GM12878 (cell line): ENCODE data around the gene NPM1. TPM values are rescaled to one million over a fixed set of nuclear protein-coding genes. Genes with fewer than 3 reads are reported as not detected.
A peak's percentile ranks its signal among the peaks of the same experiment; 100 is the strongest.

Experiments
- ATF7 ChIP-seq: fragments of 450-650 bp; IDR thresholded peaks from 2 replicates; pipeline ENCODE4 v1.6.1; 2016; ENCODE audit warnings: low read depth, mild to moderate bottlenecking
- CBFB ChIP-seq: IDR thresholded peaks from 2 replicates; pipeline ENCODE4 v1.6.1; 2016; ENCODE audit warnings: antibody characterized with exemption, low read depth
- CBX3 ChIP-seq: fragments of 200-600 bp; sonication (generic); IDR thresholded peaks from 2 replicates; pipeline ENCODE4 v1.6.1; 2016; ENCODE audit warnings: low read depth, borderline replicate concordance
- CEBPB ChIP-seq, 2 experiments: fragments of 150-350 bp in 1 of 2; IDR thresholded peaks; 2 replicates each; pipeline ENCODE4 v1.6.1; 2012 to 2014; ENCODE audit warnings: low read depth in 2 of 2, low read length in 2 of 2, borderline replicate concordance in 1 of 2, inconsistent platforms in 1 of 2
- CHD1 ChIP-seq: IDR thresholded peaks from 2 replicates; pipeline ENCODE4 v1.6.1; 2012; ENCODE audit warnings: low read depth, low read length, improper control_type of control experiment
- EED ChIP-seq: sonication (generic); IDR thresholded peaks from 2 replicates; pipeline ENCODE4 v1.6.1; 2016; ENCODE audit warnings: antibody characterized with exemption, low read depth
- GABPA ChIP-seq: IDR thresholded peaks from 2 replicates; pipeline ENCODE4 v1.6.1; 2014; ENCODE audit warnings: antibody characterized with exemption, low read depth, mild to moderate bottlenecking, inconsistent platforms
- IKZF2 ChIP-seq, 2 experiments: fragments of 450-650 bp; IDR thresholded peaks; 2 replicates each; pipeline ENCODE4 v1.6.1; 2017; ENCODE audit warnings: mild to moderate bottlenecking in 2 of 2, moderate library complexity in 2 of 2
- KDM1A ChIP-seq: fragments of 200-600 bp; sonication (generic); IDR thresholded peaks from 2 replicates; pipeline ENCODE4 v1.6.1; 2016; ENCODE audit warnings: borderline replicate concordance
- MYB ChIP-seq: fragments of 150-350 bp; IDR thresholded peaks from 2 replicates; pipeline ENCODE4 v1.6.1; 2014; ENCODE audit warnings: mild to moderate bottlenecking, low read depth, low read length, borderline replicate concordance
- NFIC ChIP-seq: IDR thresholded peaks from 2 replicates; pipeline ENCODE4 v1.6.1; 2012; ENCODE audit warnings: low read depth, mild to moderate bottlenecking, inconsistent platforms, low read length, moderate library complexity
- NFYA ChIP-seq: IDR thresholded peaks from 2 replicates; pipeline ENCODE4 v1.6.1; 2011; ENCODE audit warnings: low read depth, mild to moderate bottlenecking, low read length, improper control_type of control experiment, borderline replicate concordance
- POLR2AphosphoS2 ChIP-seq: IDR thresholded peaks from 2 replicates; pipeline ENCODE4 v1.6.1; 2011; ENCODE audit warnings: low read depth, mild to moderate bottlenecking, low read length, improper control_type of control experiment, moderate library complexity
- RUNX3 ChIP-seq: IDR thresholded peaks from 2 replicates; pipeline ENCODE4 v1.6.1; 2012; ENCODE audit warnings: low read length, inconsistent platforms
- SPI1 ChIP-seq: IDR thresholded peaks from 2 replicates; pipeline ENCODE4 v1.6.1; 2011; ENCODE audit warnings: low read depth, mild to moderate bottlenecking, low read length, moderate library complexity, borderline replicate concordance; ENCODE audit not compliant: insufficient read depth
- SREBF2 ChIP-seq: IDR thresholded peaks from 2 replicates; pipeline ENCODE4 v1.6.1; 2012; ENCODE audit warnings: mild to moderate bottlenecking, low read length
- TCF3 ChIP-seq: IDR thresholded peaks from 2 replicates; pipeline ENCODE4 v1.6.1; 2012; ENCODE audit warnings: low read depth, mild to moderate bottlenecking, low read length, borderline replicate concordance; ENCODE audit not compliant: insufficient read depth
- YY1 ChIP-seq: IDR thresholded peaks from 2 replicates; pipeline ENCODE4 v1.6.1; 2011; ENCODE audit warnings: low read depth, mild to moderate bottlenecking, low read length
- ZNF207 ChIP-seq: fragments of 450-650 bp; IDR thresholded peaks from 2 replicates; pipeline ENCODE4 v1.6.1; 2014; ENCODE audit warnings: antibody characterized with exemption, mild to moderate bottlenecking, borderline replicate concordance
- ZNF217 ChIP-seq: fragments of 450-650 bp; IDR thresholded peaks from 2 replicates; pipeline ENCODE4 v1.6.1; 2017; ENCODE audit warnings: antibody characterized with exemption, mild to moderate bottlenecking
- polyA plus RNA-seq, 11 experiments: library from polyadenylated mRNA; depleted of rRNA in 4 of 11; unstranded in 6 of 11; stranded (reverse) in 5 of 11; fragments of >200 nt; fragmentation: Nextera tagmentation in 4 of 11; fragmentation: Illumina TruSeq in 1 of 11; extraction: Ambion mirVana in 4 of 11; extraction: Trizol in 1 of 11; gene quantifications; 1 replicate in 1 of 11; 2 replicates in 10 of 11; pipeline versions ENCODE4 v1.2.1 to v1.2.3, GENCODE V29; 2011 to 2016; ENCODE audit warnings: inconsistent platforms in 2 of 11, missing spikeins in 2 of 11, low read depth in 1 of 11
- total RNA-seq, 4 experiments: library from RNA; depleted of rRNA in 3 of 4; stranded (reverse); fragments of >200 nt in 3 of 4; fragmentation: Illumina TruSeq in 1 of 4; extraction: Trizol in 1 of 4; gene quantifications; 2 replicates each; pipeline versions ENCODE4 v1.2.1 to v1.2.3, GENCODE V29; 2013 to 2021
- TF ChIP-seq, protein P1 (sequence below), 3 experiments: IDR thresholded peaks in 2 of 3; conservative IDR thresholded peaks in 1 of 3; 2 replicates each; pipeline ENCODE4 v1.5.1; 2011; ENCODE audit warnings: low read depth in 3 of 3, low read length in 3 of 3, mild to moderate bottlenecking in 3 of 3, control low read depth in 2 of 3, moderate library complexity in 2 of 3, inconsistent platforms in 1 of 3, mixed read lengths in 1 of 3; ENCODE audit not compliant: control insufficient read depth in 2 of 3, insufficient read depth in 1 of 3; ENCODE audit errors: extremely low read depth in 1 of 3
- TF ChIP-seq, protein P2 (sequence below): IDR thresholded peaks from 2 replicates; pipeline ENCODE4 v1.6.1; 2011; ENCODE audit warnings: borderline replicate concordance, low read depth, mild to moderate bottlenecking, moderate library complexity, mixed read lengths, low read length; ENCODE audit not compliant: insufficient read depth; ENCODE audit errors: extremely low read length
- TF ChIP-seq, protein P3 (sequence below): fragments of 450-650 bp; IDR thresholded peaks from 2 replicates; pipeline ENCODE4 v1.6.1; 2017; ENCODE audit warnings: borderline replicate concordance
- TF ChIP-seq, protein P4 (sequence below): fragments of 450-650 bp; IDR thresholded peaks from 2 replicates; pipeline ENCODE4 v1.6.1; 2018; ENCODE audit warnings: mild to moderate bottlenecking, low read depth, moderate library complexity; ENCODE audit not compliant: partially characterized antibody

Gene NPM1
- total and polyA plus RNA-seq, 10 of the 15 experiments (the other 5 are each of a cell fraction or from before 2014, with no cell fraction given) = 1,843 to 5,466 (median 2,866) TPM

DNA sequence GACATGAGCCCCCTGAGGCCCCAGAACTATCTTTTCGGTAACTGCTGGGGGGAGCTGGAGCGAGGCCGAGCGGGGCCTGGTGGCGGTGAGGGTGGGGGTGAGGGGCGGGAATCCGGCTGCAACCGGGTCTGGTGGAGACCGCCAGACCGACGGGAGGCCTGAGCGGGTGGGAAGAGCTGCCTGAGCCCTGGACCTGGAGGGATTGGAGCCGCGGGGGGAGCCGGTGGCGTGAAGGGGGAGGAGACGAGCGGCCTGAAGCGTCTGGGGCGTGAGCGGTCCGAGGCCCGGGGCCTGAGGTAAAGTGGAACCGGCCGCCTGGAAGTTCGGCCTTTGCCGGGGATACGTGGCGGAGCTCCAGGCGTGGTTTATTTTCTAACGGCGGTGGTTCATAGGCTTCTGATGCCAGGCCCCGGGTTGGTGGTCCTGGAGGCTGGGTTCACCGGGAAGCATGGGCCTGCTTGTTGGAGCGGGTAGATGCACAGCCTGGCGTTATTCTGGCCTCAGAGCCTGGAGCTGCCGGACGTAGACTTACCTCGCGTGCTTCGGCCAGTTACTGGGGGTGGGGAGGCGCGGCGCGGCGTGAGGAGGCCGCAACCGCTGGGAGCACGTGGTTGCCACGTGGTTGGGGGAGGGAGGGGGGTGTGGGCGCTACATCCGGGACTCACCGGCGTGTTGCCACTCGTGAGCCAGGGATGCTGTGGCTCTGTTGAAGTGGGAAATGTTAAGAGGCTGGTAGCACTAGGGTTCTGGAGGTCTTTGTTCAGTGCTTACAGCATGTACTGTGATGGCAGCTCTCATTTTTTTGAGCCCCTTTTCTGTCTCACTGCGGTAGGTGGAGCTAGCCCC lies 544 bp downstream of the NPM1 start (continued):
- TF ChIP-seq, protein P1, sequence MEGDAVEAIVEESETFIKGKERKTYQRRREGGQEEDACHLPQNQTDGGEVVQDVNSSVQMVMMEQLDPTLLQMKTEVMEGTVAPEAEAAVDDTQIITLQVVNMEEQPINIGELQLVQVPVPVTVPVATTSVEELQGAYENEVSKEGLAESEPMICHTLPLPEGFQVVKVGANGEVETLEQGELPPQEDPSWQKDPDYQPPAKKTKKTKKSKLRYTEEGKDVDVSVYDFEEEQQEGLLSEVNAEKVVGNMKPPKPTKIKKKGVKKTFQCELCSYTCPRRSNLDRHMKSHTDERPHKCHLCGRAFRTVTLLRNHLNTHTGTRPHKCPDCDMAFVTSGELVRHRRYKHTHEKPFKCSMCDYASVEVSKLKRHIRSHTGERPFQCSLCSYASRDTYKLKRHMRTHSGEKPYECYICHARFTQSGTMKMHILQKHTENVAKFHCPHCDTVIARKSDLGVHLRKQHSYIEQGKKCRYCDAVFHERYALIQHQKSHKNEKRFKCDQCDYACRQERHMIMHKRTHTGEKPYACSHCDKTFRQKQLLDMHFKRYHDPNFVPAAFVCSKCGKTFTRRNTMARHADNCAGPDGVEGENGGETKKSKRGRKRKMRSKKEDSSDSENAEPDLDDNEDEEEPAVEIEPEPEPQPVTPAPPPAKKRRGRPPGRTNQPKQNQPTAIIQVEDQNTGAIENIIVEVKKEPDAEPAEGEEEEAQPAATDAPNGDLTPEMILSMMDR (IDR thresholded peaks at IDR 0.05 in 2 of 3, conservative IDR thresholded peaks at IDR 0.05 in 1 of 3; ENCODE audit: control insufficient read depth in 2 of 3, extremely low read depth in 1 of 3, insufficient read depth in 1 of 3, low read depth in 3 of 3, low read length in 3 of 3) = no peak
- TF ChIP-seq CEBPB (IDR thresholded peaks at IDR 0.05; ENCODE audit: borderline replicate concordance in 1 of 2, low read depth in 2 of 2, low read length in 2 of 2) (no peak), IKZF2 (IDR thresholded peaks at IDR 0.05) (no peak), KDM1A (no peak), POLR2AphosphoS2 (no peak; the same call in 1 of the 2 replicates), NFYA (no peak), CHD1 (no peak), SPI1 (no peak), NFIC (no peak), ATF7 (no peak), RUNX3 (peak; percentile 90), YY1 (peak; percentile 25), MYB (no peak), GABPA (no peak), EED (no peak; the same call in 1 of the 2 replicates), ZNF207 (0 out of 2 replicates have a peak, but pooled peaks have one; percentile 31), ZNF217 (no peak), TCF3 (no peak; the same call in 1 of the 2 replicates), CBFB (no peak), CBX3 (no peak), SREBF2 (no peak)
- TF ChIP-seq, protein P2, sequence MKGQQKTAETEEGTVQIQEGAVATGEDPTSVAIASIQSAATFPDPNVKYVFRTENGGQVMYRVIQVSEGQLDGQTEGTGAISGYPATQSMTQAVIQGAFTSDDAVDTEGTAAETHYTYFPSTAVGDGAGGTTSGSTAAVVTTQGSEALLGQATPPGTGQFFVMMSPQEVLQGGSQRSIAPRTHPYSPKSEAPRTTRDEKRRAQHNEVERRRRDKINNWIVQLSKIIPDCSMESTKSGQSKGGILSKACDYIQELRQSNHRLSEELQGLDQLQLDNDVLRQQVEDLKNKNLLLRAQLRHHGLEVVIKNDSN = peak; percentile 94
- TF ChIP-seq, protein P3, sequence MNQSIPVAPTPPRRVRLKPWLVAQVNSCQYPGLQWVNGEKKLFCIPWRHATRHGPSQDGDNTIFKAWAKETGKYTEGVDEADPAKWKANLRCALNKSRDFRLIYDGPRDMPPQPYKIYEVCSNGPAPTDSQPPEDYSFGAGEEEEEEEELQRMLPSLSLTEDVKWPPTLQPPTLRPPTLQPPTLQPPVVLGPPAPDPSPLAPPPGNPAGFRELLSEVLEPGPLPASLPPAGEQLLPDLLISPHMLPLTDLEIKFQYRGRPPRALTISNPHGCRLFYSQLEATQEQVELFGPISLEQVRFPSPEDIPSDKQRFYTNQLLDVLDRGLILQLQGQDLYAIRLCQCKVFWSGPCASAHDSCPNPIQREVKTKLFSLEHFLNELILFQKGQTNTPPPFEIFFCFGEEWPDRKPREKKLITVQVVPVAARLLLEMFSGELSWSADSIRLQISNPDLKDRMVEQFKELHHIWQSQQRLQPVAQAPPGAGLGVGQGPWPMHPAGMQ = no peak
- TF ChIP-seq, protein P4, sequence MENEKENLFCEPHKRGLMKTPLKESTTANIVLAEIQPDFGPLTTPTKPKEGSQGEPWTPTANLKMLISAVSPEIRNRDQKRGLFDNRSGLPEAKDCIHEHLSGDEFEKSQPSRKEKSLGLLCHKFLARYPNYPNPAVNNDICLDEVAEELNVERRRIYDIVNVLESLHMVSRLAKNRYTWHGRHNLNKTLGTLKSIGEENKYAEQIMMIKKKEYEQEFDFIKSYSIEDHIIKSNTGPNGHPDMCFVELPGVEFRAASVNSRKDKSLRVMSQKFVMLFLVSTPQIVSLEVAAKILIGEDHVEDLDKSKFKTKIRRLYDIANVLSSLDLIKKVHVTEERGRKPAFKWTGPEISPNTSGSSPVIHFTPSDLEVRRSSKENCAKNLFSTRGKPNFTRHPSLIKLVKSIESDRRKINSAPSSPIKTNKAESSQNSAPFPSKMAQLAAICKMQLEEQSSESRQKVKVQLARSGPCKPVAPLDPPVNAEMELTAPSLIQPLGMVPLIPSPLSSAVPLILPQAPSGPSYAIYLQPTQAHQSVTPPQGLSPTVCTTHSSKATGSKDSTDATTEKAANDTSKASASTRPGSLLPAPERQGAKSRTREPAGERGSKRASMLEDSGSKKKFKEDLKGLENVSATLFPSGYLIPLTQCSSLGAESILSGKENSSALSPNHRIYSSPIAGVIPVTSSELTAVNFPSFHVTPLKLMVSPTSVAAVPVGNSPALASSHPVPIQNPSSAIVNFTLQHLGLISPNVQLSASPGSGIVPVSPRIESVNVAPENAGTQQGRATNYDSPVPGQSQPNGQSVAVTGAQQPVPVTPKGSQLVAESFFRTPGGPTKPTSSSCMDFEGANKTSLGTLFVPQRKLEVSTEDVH = no peak
